GM19023 (cell line): Measurements from ENCODE around the gene ZNF470.

Experiments used
- ATAC-seq: cut with Tn5 transposase; IDR thresholded peaks from one replicate; pipeline ENCODE4 v1.9.1; 2021; ENCODE audit warnings: mild to moderate bottlenecking, moderate library complexity; ENCODE audit not compliant: unreplicated experiment

Gene ZNF470

GRCh38 chr19:56567274-56568120 is at the start of gene ZNF470:
Gene ZNF470 (plus strand): TSS chr19:56567468. CDS start chr19:56570312, 2,844 bp downstream.
- peak; percentile 98 for ATAC-seq

DNA sequence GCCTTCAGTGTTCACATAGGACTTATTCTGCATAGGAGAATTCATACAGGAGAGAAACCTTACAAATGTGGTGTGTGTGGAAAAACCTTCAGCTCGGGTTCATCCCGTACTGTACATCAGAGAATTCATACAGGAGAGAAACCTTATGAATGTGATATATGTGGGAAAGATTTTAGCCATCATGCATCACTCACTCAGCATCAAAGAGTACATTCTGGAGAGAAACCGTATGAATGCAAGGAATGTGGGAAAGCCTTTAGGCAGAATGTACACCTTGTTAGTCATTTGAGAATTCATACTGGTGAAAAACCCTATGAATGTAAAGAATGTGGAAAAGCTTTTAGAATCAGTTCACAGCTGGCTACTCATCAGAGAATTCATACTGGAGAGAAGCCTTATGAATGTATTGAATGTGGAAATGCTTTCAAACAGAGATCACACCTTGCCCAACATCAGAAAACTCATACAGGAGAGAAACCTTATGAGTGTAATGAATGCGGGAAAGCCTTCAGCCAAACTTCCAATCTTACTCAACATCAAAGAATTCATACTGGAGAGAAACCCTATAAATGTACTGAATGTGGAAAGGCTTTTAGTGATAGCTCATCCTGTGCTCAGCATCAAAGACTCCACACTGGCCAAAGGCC is 41.9 kb upstream of the ZNF470 start:
- no peak for ATAC-seq

GRCh38 chr19:56537442-56537841 is 29.8 kb upstream of the ZNF470 start:
- no peak for ATAC-seq

DNA sequence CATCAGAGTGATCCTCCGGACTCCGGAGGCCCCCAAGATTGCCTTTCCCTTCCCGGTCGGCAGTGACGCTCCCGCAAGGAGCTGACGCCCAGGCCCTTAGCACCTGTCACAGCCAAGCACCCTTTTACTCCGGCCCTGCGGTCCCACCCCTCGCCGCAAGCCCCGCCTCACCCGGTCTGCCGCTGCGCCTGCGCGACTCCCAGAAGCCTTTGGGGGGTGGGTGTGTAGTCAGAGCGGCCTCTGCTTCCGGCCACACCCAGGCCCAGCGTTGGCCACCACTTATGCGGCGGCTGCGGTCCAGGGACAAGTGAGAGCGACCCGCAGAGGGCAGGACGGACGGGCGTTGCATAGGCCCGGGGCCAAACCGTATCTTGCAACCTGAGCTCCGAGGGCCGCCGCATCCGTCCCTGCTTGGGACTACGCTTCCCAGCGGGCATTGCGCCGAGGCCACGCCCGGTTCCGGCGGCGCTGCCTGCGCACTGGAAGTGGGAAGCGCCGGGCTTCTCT is 29.0 kb upstream of the ZNF470 start:
- peak; percentile 89 for ATAC-seq

- ATAC-seq, result peak; percentile 35
Observed at GRCh38 chr19:56538761-56539263, 28.5 kb upstream of the ZNF470 start, which contains the start of gene ZFP28. Gene ZFP28 (plus strand): TSS chr19:56538948. CDS start chr19:56539019, 71 bp downstream.

GRCh38 chr19:56543776-56544175 is 23.5 kb upstream of the ZNF470 start:
- ATAC-seq, result no peak

DNA sequence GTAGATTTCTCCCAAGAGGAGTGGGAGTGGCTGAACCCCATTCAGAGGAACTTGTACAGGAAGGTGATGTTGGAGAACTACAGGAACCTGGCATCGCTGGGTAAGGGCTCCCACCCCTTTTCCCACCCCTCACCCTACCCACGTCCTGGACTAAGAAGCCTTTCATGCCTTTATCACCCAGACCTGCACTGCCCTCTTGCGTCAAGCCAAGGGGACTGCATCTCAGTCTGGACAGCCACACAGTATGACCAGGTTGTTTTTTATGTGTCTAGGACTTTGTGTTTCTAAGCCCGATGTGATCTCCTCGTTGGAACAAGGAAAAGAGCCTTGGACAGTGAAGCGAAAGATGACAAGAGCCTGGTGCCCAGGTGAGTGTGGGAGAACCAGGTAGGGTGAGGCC is 19.7 kb upstream of the ZNF470 start:
- no peak for ATAC-seq

- ATAC-seq, result no peak
Observed at GRCh38 chr19:56554272-56554869, 12.9 kb upstream of the ZNF470 start.

GRCh38 chr19:56562766-56563165 is 4.5 kb upstream of the ZNF470 start:
- ATAC-seq, result no peak

DNA sequence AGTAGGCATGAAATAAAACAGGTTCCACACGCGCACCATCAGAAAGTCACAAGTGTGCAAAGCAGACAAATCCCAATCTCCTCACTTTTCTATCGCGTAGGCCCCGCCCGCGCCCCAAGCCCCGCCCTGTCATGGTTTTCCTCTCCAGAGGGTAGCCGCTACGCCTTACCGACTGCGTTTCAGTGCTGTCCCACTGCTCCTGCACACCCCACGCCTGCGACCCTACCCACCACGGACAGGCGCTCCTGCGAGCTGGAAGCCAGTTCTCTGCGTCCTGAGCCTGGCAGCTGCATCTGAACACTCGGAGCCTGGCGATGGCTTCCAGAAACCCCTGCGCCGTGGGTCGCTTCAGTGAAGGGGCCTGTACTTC is 379 bp upstream of the ZNF470 start:
- ATAC-seq, result peak; percentile 36

DNA sequence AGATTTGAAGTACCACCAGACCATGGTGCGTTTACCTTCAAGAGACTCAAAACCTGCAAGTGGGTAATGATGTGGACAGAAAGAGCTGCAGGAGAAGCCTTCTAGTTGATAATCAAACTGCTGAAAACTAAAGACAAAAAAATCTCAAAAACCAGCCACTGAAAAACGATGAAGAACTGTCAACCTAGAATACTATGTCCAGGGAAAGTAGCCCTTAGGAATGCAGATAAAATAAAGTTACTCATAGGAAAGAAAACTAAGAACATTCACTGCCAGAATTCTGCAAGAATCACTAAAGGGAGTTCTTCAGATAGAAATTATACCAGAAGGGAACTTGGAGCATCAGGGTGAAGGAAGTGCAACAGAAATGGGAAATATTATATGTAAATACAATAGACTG is 5.3 kb downstream of the ZNF470 start:
- no peak for ATAC-seq

- ATAC-seq, result no peak
Observed at GRCh38 chr19:56573914-56574313, 6.6 kb downstream of the ZNF470 start.

DNA sequence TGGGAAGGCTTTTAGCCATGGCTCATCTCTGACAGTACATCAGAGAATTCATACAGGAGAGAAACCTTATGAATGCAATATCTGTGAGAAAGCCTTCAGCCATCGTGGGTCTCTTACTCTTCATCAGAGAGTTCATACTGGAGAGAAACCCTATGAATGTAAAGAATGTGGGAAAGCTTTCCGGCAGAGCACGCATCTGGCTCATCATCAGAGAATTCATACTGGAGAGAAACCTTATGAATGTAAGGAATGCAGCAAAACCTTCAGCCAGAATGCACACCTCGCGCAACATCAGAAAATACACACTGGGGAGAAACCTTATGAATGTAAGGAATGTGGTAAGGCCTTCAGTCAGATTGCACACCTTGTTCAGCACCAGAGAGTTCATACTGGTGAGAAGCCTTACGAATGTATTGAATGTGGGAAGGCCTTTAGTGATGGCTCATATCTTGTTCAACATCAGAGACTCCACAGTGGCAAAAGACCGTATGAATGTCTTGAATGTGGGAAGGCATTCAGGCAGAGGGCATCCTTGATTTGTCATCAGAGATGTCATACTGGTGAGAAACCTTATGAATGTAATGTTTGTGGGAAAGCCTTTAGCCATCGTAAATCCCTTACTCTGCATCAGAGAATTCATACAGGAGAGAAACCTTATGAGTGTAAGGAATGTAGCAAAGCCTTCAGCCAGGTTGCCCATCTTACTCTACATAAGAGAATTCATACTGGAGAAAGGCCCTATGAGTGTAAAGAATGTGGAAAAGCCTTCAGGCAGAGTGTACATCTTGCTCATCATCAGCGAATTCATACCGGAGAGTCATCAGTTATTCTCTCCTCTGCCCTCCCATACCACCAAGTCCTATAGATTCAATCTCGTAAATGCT is 10.7 kb downstream of the ZNF470 start:
- no peak for ATAC-seq

GRCh38 chr19:56594446-56594782 is 27.1 kb downstream of the ZNF470 start:
- ATAC-seq, result no peak

GRCh38 chr19:56594783-56595547 is 27.7 kb downstream of the ZNF470 start, which contains the start of gene ZNF71:
Gene ZNF71 (plus strand): TSS chr19:56595302. CDS start chr19:56601559, 6,257 bp downstream.
- ATAC-seq, result peak; percentile 88

GRCh38 chr19:56595548-56595899 is 28.3 kb downstream of the ZNF470 start:
- ATAC-seq, result no peak

GRCh38 chr19:56596676-56597075 is 29.4 kb downstream of the ZNF470 start:
- ATAC-seq, result no peak

DNA sequence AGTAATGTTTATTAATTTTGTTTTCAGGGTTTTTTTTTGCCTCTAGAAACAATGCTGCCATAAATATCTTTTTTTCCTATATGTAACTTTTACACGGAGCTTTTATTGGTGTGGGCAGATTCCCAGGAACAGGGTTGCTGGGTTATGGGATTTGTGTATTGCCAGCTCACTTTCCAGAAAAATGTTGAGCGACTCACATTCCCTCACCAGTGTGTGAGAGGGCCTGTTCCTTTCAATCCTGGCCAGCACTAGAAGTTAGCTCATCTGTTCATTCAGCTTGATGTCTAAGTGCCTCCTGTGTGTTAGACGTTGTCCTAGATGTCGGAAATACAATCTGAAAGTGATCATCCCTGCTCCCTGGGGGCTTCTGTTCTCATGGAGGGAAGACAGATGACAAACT is 30.4 kb downstream of the ZNF470 start:
- ATAC-seq, result no peak

DNA sequence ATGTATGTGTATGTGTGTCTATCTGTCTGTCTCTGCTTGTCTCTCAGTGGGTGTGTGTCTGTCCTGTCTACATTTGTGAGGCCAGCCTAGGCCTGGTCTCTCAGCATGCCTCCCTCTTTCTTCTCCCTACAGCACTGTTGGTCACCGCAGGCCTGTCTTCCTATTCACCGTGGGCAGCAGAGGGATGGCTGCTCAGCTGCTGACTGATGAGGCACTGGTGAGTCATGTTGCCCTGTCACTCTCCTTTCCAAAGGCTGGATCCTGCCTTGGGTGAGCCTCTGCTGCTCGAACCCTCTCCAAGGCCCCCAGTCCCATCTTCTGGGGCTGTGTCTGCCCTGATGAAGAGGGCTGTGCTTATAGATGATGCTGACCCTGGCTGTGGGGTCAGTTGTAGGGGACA is 34.1 kb downstream of the ZNF470 start:
- ATAC-seq, result no peak

GRCh38 chr19:56603829-56604228 is 36.6 kb downstream of the ZNF470 start:
- ATAC-seq, result no peak
